ENCODE data around the gene CCDC150.
A peak's percentile ranks its signal among the peaks of the same experiment; 100 is the strongest.

The CCDC150 gene

DNA sequence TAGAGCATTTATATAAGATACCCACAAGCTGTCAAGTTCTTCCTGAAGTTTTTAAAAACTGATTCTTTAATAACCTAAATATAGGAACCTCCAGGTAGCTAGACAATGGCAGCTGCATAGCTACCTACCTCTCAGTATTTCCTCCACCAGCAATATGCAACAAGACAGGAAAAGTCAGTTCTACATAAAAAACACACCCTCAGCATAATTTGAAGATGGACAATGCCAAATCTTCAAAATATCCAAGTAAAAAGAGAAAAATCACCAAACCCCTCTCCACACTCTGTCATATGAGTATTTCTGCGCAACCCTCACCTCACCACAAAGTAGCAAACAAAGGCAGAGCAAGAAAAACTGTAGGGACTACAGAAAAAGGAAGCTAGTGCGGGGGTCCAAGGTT lies 108.6 kb downstream of the CCDC150 start:
- DNase-seq (ENCODE audit: low spot score) (no peak), ATAC-seq (ENCODE audit: low read depth) (no peak)
- H3K9me3 ChIP-seq (ENCODE audit: severe bottlenecking), result no peaks in the 10 kb centered on the region
- no peaks in the 10 kb centered on the region for H3K4me1 ChIP-seq (ENCODE audit: insufficient read depth, poor library complexity, severe bottlenecking)
- no peak overlapping the region for H3K27ac ChIP-seq (ENCODE audit: poor library complexity, severe bottlenecking)
- H3K36me3 ChIP-seq (ENCODE audit: low read depth), result no peaks in the 10 kb centered on the region
- no peak overlapping the region for H3K4me3 ChIP-seq (ENCODE audit: severe bottlenecking)
- H3K27me3 ChIP-seq (ENCODE audit: insufficient read depth, poor library complexity, severe bottlenecking), result no peaks in the 10 kb centered on the region
- TF ChIP-seq, protein P1, sequence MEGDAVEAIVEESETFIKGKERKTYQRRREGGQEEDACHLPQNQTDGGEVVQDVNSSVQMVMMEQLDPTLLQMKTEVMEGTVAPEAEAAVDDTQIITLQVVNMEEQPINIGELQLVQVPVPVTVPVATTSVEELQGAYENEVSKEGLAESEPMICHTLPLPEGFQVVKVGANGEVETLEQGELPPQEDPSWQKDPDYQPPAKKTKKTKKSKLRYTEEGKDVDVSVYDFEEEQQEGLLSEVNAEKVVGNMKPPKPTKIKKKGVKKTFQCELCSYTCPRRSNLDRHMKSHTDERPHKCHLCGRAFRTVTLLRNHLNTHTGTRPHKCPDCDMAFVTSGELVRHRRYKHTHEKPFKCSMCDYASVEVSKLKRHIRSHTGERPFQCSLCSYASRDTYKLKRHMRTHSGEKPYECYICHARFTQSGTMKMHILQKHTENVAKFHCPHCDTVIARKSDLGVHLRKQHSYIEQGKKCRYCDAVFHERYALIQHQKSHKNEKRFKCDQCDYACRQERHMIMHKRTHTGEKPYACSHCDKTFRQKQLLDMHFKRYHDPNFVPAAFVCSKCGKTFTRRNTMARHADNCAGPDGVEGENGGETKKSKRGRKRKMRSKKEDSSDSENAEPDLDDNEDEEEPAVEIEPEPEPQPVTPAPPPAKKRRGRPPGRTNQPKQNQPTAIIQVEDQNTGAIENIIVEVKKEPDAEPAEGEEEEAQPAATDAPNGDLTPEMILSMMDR (IDR thresholded peaks at IDR 0.05; ENCODE audit: poor library complexity, severe bottlenecking), result no peak

DNA sequence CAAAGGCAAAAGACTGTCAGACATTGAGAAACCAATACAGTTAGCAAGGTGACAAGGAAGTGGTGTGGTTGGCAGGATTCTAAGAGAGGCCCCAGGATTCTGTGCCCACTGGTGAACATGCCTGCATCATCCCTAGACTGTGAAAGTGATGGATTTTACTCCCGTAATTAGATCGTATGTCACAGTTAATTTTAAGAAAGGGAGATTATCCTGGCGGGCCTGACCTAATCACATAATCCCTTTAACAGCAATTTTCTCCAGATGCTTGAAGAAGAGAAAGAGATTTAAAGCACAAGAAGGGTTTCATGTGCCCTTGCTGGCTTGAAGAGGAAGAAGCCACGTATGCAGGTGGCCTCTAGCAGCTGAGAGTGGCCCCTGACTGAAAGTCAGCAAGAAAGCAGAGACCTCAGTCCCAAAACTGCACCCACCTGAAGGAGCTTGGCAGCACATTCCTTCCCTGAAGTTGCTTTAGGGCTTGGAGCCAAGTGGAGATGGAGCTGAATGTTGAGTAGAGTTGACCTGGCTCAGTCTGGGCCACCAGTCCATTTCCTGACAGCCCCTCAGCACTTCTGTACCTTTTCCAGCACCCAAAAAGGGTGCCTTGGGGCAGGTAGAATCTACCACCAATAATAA lies 110.9 kb downstream of the CCDC150 start:
- no peaks in the 10 kb centered on the region for H3K27me3 ChIP-seq (ENCODE audit: insufficient read depth, poor library complexity, severe bottlenecking)
- H3K4me3 ChIP-seq (ENCODE audit: severe bottlenecking), result no peak overlapping the region
- DNase-seq (ENCODE audit: low spot score) (no peak), ATAC-seq (ENCODE audit: low read depth) (no peak)
- TF ChIP-seq, protein P1 (IDR thresholded peaks at IDR 0.05; ENCODE audit: poor library complexity, severe bottlenecking), result no peak
- H3K9me3 ChIP-seq (ENCODE audit: severe bottlenecking), result no peaks in the 10 kb centered on the region
- H3K36me3 ChIP-seq (ENCODE audit: low read depth), result no peaks in the 10 kb centered on the region
- H3K4me1 ChIP-seq (ENCODE audit: insufficient read depth, poor library complexity, severe bottlenecking), result no peaks in the 10 kb centered on the region
- H3K27ac ChIP-seq (ENCODE audit: poor library complexity, severe bottlenecking), result no peak overlapping the region

DNA sequence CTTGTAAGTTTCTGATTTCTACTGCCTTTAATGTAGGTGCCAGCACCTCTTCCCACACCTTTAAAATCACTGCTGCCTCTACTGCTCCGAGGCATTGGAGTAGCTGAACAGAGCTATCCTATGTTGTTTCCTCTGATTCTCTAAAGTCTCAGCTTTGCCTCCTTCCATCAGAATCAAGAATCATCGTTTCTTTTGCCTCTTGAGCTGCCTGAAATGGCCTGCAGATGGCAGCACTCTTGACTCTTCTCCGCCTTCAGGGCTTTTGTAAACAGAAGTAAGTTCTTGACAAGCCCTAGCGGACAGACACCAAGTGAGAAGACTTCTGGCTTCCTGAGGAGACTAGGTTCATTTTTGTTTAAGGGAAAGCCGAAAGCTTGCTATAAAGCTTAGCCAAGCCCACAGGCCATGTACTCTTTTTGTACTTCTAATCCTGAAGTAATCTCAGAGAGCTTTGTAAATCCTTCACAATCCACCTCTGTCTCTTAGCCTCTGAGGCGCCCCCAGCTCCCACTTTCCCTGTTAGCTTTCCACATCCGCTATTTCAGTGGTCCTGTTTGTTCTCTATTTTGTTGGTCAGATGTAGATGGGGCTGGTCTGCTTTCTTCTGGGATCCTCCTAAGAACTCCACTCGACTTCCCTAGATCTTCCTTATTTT lies 111.6 kb downstream of the CCDC150 start:
- H3K36me3 ChIP-seq (ENCODE audit: low read depth), result no peaks in the 10 kb centered on the region
- H3K4me1 ChIP-seq (ENCODE audit: insufficient read depth, poor library complexity, severe bottlenecking), result no peaks in the 10 kb centered on the region
- DNase-seq (ENCODE audit: low spot score), result no peak
- no peaks in the 10 kb centered on the region for H3K9me3 ChIP-seq (ENCODE audit: severe bottlenecking)
- TF ChIP-seq, protein P1 (IDR thresholded peaks at IDR 0.05; ENCODE audit: poor library complexity, severe bottlenecking), result peak; percentile 86
- no peak overlapping the region for H3K4me3 ChIP-seq (ENCODE audit: severe bottlenecking)
- no peak overlapping the region for H3K27ac ChIP-seq (ENCODE audit: poor library complexity, severe bottlenecking)
- no peaks in the 10 kb centered on the region for H3K27me3 ChIP-seq (ENCODE audit: insufficient read depth, poor library complexity, severe bottlenecking)
- peak; percentile 81 for ATAC-seq (ENCODE audit: low read depth)

DNA sequence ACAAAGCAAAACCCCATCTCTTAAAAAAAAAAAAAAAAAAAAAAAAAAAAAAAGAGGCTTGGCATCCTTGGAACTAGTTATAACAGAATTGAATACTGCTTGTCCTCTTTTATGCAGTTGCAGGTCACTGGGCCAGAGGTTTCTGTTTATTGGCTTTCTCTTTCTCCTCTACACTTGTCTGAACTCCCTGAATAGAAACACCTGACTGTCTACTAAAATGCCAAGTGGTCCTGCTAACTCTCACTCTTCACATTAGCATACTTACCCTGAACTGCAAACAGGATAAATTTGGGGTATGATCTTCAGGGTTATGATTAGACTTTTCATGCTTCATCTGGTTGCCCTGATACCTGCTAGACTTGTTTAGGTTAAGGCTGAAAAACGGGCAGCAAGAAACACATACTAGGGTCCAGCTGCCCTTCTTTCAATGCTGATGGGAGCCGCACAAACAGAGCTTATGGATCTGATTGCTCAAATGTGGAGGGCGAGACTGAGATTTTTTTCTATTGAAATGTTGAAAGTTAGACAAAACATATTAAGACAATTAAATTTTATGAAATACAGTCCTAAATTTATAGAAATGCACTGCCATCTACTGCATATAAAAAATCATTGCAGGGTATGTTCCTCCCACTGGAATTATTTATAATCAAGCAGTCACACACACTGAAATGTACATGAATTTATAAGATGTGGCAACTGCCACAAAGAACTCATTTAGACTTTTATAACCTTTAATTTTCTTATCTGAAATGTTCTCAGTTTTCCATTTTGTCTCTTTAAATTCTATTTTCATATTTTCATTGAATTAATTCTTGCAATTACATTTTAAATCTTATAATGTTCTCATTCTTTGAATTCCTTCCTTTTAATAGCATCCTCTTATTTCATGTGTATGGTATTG lies 119.2 kb downstream of the CCDC150 start:
- H3K36me3 ChIP-seq (ENCODE audit: low read depth), result peaks cover 12% of the 10 kb centered on the region
- TF ChIP-seq, protein P1 (IDR thresholded peaks at IDR 0.05; ENCODE audit: poor library complexity, severe bottlenecking), result peak; percentile 57
- no peaks in the 10 kb centered on the region for H3K4me1 ChIP-seq (ENCODE audit: insufficient read depth, poor library complexity, severe bottlenecking)
- no peak overlapping the region for H3K27ac ChIP-seq (ENCODE audit: poor library complexity, severe bottlenecking)
- H3K4me3 ChIP-seq (ENCODE audit: severe bottlenecking), result no peak overlapping the region
- DNase-seq (ENCODE audit: low spot score) (no peak), ATAC-seq (ENCODE audit: low read depth) (0 out of 3 replicates have a peak, but pooled peaks have one; percentile 31)
- no peaks in the 10 kb centered on the region for H3K27me3 ChIP-seq (ENCODE audit: insufficient read depth, poor library complexity, severe bottlenecking)
- no peaks in the 10 kb centered on the region for H3K9me3 ChIP-seq (ENCODE audit: severe bottlenecking)

Measured in RWPE2 (cell line).